Endothelial cell of umbilical vein (primary cell): ENCODE results near the gene ABCA6. TPM values are rescaled to one million over a fixed set of nuclear protein-coding genes. Genes with fewer than 3 reads are reported as not detected.

Experiments used
- BruUV-seq: library from RNA; stranded (reverse); fragments of 400-500 nt; replicated peaks from 2 replicates; lab custom pipeline; 2021; lab: Mats Ljungman, UMichigan
- CTCF ChIA-PET: fragments of 300-600, 350-600 bp; sonication (Branson Sonifier 250); formaldehyde crosslinking; loops from one replicate; lab custom pipeline; 2021; ENCODE audit warnings: antibody characterized with exemption, inconsistent platforms; lab: Charles Lee
- POLR2A ChIA-PET: fragments of 300-600, 350-600 bp; sonication (Branson Sonifier 250); formaldehyde crosslinking; loops from one replicate; lab custom pipeline; 2021; ENCODE audit warnings: antibody characterized with exemption, inconsistent platforms; lab: Charles Lee
- DNase-seq: peaks from one replicate; pipeline ENCODE4 v3.0.0-alpha.2; 2011; ENCODE audit warnings: low read depth, low spot score
- FAIRE-seq: peaks from 2 replicates; lab custom pipeline; 2011; peaks lifted over from hg19 to GRCh38; lab: Jason Lieb, UNC
- H2AFZ ChIP-seq: 2 replicates; pipeline ENCODE4 v1.6.0; 2012; ENCODE audit warnings: low read depth, low read length, control low read depth, inconsistent platforms
- H3K27ac ChIP-seq: 2 replicates; pipeline ENCODE4 v1.5.1; 2011; ENCODE audit warnings: low read depth, mild to moderate bottlenecking, control low read depth, low read length, moderate library complexity; ENCODE audit not compliant: insufficient read depth
- H3K27me3 ChIP-seq, 2 experiments: 2 replicates each; pipeline versions ENCODE4 v1.6.0 to v1.6.1; 2011; ENCODE audit warnings: low read length in 2 of 2, mixed read lengths in 1 of 2; ENCODE audit not compliant: control insufficient read depth in 2 of 2, insufficient read depth in 2 of 2
- H3K36me3 ChIP-seq, 2 experiments: 2 replicates in 1 of 2; 3 replicates in 1 of 2; pipeline ENCODE4 v1.5.1; 2011; ENCODE audit warnings: low read length in 2 of 2, mild to moderate bottlenecking in 1 of 2, moderate library complexity in 1 of 2; ENCODE audit not compliant: control insufficient read depth in 2 of 2, insufficient read depth in 2 of 2; ENCODE audit errors: extremely low read depth in 1 of 2
- H3K4me1 ChIP-seq: 3 replicates; pipeline ENCODE4 v1.5.1; 2011; ENCODE audit warnings: mild to moderate bottlenecking, low read length; ENCODE audit not compliant: control insufficient read depth, insufficient read depth; ENCODE audit errors: extremely low read depth
- H3K4me2 ChIP-seq: 2 replicates; pipeline ENCODE4 v1.6.1; 2011; ENCODE audit warnings: low read length, control low read depth, mixed read lengths; ENCODE audit not compliant: insufficient read depth
- H3K4me3 ChIP-seq, 3 experiments: fragments of 200-600 bp in 1 of 3; sonication (generic), shearing (Covaris generic) in 1 of 3; replicated peaks in 1 of 3; 2 replicates each; pipeline ENCODE4 v1.5.1; 2011 to 2016; ENCODE audit warnings: control low read depth in 3 of 3, low read length in 3 of 3, mild to moderate bottlenecking in 2 of 3, inconsistent platforms in 1 of 3, low read depth in 1 of 3, moderate library complexity in 1 of 3; ENCODE audit not compliant: insufficient read depth in 1 of 3
- H3K79me2 ChIP-seq: 2 replicates; pipeline ENCODE4 v1.6.0; 2012; ENCODE audit warnings: low read length, inconsistent platforms; ENCODE audit not compliant: control insufficient read depth, insufficient read depth
- H3K9ac ChIP-seq: replicated peaks from 2 replicates; pipeline ENCODE3; 2011; ENCODE audit warnings: low read length, control low read depth; ENCODE audit not compliant: insufficient read depth; ENCODE audit errors: extremely low read depth
- H3K9me1 ChIP-seq: replicated peaks from 3 replicates; pipeline ENCODE4 v1.6.0; 2011; ENCODE audit warnings: mild to moderate bottlenecking, low read length; ENCODE audit not compliant: control insufficient read depth, insufficient read depth; ENCODE audit errors: extremely low read depth
- H3K9me3 ChIP-seq: replicated peaks from 2 replicates; pipeline ENCODE4 v1.5.1; 2012; ENCODE audit warnings: low read length, inconsistent platforms; ENCODE audit not compliant: control insufficient read depth, insufficient read depth
- H4K20me1 ChIP-seq: replicated peaks from 2 replicates; pipeline ENCODE3; 2011; ENCODE audit warnings: mild to moderate bottlenecking, low read length; ENCODE audit not compliant: control insufficient read depth, insufficient read depth; ENCODE audit errors: extremely low read depth
- EZH2 ChIP-seq: IDR thresholded peaks from 2 replicates; pipeline ENCODE4 v1.6.1; 2012; ENCODE audit warnings: borderline replicate concordance, low read depth, mild to moderate bottlenecking, moderate library complexity, low read length, inconsistent platforms; ENCODE audit not compliant: severe bottlenecking
- GATA2 ChIP-seq: IDR thresholded peaks from 2 replicates; pipeline ENCODE4 v1.7.0; 2011; ENCODE audit warnings: low read depth, mild to moderate bottlenecking, moderate library complexity, mixed read lengths, low read length; ENCODE audit not compliant: insufficient read length, insufficient read depth
- JUN ChIP-seq: IDR thresholded peaks from 2 replicates; pipeline ENCODE4 v1.6.1; 2011; ENCODE audit warnings: borderline replicate concordance, low read depth; ENCODE audit not compliant: insufficient read length, insufficient read depth
- MAX ChIP-seq: IDR thresholded peaks from 2 replicates; pipeline ENCODE4 v1.6.1; 2011; ENCODE audit not compliant: insufficient read depth, insufficient read length
- MYC ChIP-seq: IDR thresholded peaks from one replicate; pipeline ENCODE4 v1.6.1; 2011; ENCODE audit warnings: mild to moderate bottlenecking, low read depth, low read length
- POLR2A ChIP-seq: IDR thresholded peaks from 2 replicates; pipeline ENCODE4 v1.6.1; 2012; ENCODE audit warnings: low read depth, mild to moderate bottlenecking, control low read depth, low read length
- POLR2AphosphoS5 ChIP-seq: IDR thresholded peaks from 2 replicates; pipeline ENCODE4 v1.6.1; 2012; ENCODE audit warnings: low read depth, mild to moderate bottlenecking, control low read depth, low read length, moderate library complexity; ENCODE audit not compliant: insufficient read depth
- dilution Hi-C: fragments of 300-500 bp; cut with MboI; formaldehyde crosslinking; loops from one replicate; pipeline ENCODE4 v1.15.0; 2019; ENCODE audit warnings: low sequenced_read_pairs; ENCODE audit not compliant: extremely low pct_ligation_motif_present
- intact Hi-C: fragments of 100-400 bp; cut with micrococcal nuclease; formaldehyde crosslinking; loops from one replicate; pipeline ENCODE4 v1.10.0; 2022
- polyA plus RNA-seq, 4 experiments: library from polyadenylated mRNA; depleted of rRNA in 3 of 4; stranded (reverse) in 3 of 4; unstranded in 1 of 4; fragments of >200 nt; gene quantifications; 2 replicates each; pipeline versions ENCODE4 v1.2.1 to v1.2.3, GENCODE V29; 2011 to 2012; ENCODE audit warnings: missing spikeins in 1 of 4
- total RNA-seq: library from RNA; stranded (reverse); gene quantifications from 2 replicates; pipeline ENCODE4 v1.2.3, GENCODE V29; 2021
- TF ChIP-seq, protein P1 (sequence below), 2 donors: IDR thresholded peaks; 1 replicate in 1 of 2; 2 replicates in 1 of 2; pipeline ENCODE4 v1.5.1; 2011; ENCODE audit warnings: low read length in 2 of 2, mild to moderate bottlenecking in 2 of 2, moderate library complexity in 2 of 2, control low read depth in 1 of 2, inconsistent platforms in 1 of 2, low read depth in 1 of 2; ENCODE audit not compliant: insufficient read depth in 1 of 2; ENCODE audit errors: extremely low read depth in 1 of 2

ABCA6 gene
- total and polyA plus RNA-seq, 2 donors (not counting 3 experiments of a cell fraction or from before 2014, with no cell fraction given), result 11.3 to 30.5 TPM

- no peak for TF ChIP-seq POLR2AphosphoS5
- no peak for TF ChIP-seq MYC
- TF ChIP-seq GATA2, result no peak
- Histone ChIP-seq H2AFZ (no peak overlapping the region), H3K9me1 (no peaks in the 10 kb centered on the region), H3K4me3 (no peak overlapping the region), H3K27me3 (no peaks in the 10 kb centered on the region), H3K9ac (no peak overlapping the region), H3K9me3 (no peaks in the 10 kb centered on the region), H3K27ac (no peak overlapping the region), H3K4me1 (peaks cover 18% of the 10 kb centered on the region), H3K79me2 (no peaks in the 10 kb centered on the region), H3K4me2 (peak overlapping the region; percentile 31), H3K36me3 (no peaks in the 10 kb centered on the region), H4K20me1 (no peaks in the 10 kb centered on the region)
- intact Hi-C loops, result no loop called here
- FAIRE-seq (no peak), DNase-seq (peak; percentile 58)
- BruUV-seq, result no TSS peak
- POLR2A ChIA-PET, result no interaction called here
- CTCF ChIA-PET, result interaction anchor here (0.5 to 3.4 kb wide), 2 partner anchors 15 to 349 kb away, joined by 3 to 10 read pairs; no protein-coding TSS in a partner anchor
- dilution Hi-C loops, result no loop called here
Observed at GRCh38 chr17:69143151-69143550, 1.5 kb upstream of the ABCA6 start.

DNA sequence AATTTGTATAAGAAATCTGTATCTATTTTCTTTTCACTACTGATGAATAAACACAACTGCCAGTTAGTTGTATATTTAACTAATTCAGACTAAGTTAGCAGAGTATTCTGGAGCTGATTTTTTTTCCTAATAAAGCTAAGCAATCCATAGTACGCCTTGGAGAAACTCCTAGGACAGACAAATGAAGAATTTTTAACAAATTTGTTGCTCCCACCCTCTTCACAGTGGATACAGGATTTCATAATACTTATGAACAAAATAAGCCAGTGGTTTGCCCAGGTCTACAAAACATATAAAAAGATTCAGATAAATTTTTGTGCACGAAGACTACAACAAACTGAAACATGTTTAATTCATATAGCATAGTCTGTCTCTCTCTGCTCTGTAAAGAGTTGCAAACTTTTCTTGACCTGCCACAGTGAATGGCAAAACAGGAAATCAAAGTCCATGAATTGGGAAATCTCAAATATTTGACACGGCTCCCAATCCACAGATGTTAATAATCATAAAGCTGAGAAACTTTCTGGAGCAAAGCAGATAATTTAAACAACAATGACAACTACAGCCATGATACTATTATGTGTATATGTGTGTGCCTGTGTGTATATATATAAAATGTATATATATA, 594 bp upstream of the ABCA6 start:
- TF ChIP-seq, protein P1, sequence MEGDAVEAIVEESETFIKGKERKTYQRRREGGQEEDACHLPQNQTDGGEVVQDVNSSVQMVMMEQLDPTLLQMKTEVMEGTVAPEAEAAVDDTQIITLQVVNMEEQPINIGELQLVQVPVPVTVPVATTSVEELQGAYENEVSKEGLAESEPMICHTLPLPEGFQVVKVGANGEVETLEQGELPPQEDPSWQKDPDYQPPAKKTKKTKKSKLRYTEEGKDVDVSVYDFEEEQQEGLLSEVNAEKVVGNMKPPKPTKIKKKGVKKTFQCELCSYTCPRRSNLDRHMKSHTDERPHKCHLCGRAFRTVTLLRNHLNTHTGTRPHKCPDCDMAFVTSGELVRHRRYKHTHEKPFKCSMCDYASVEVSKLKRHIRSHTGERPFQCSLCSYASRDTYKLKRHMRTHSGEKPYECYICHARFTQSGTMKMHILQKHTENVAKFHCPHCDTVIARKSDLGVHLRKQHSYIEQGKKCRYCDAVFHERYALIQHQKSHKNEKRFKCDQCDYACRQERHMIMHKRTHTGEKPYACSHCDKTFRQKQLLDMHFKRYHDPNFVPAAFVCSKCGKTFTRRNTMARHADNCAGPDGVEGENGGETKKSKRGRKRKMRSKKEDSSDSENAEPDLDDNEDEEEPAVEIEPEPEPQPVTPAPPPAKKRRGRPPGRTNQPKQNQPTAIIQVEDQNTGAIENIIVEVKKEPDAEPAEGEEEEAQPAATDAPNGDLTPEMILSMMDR (IDR thresholded peaks at IDR 0.05; ENCODE audit: extremely low read depth in 1 of 2, insufficient read depth in 1 of 2, low read depth in 1 of 2, low read length in 2 of 2), result no peak
- no peak for TF ChIP-seq GATA2
- TF ChIP-seq POLR2AphosphoS5, result no peak
- no peak for TF ChIP-seq MAX
- TF ChIP-seq MYC, result no peak
- TF ChIP-seq POLR2A, result no peak
- no peak for TF ChIP-seq EZH2
- TF ChIP-seq JUN, result no peak
- Histone ChIP-seq H3K27me3 (no peaks in the 10 kb centered on the region), H3K4me3 (peak overlapping the region in 1 of 3 experiments; percentile 54), H3K9me3 (no peaks in the 10 kb centered on the region), H2AFZ (peak overlapping the region; percentile 87), H3K9ac (no peak overlapping the region), H3K79me2 (no peaks in the 10 kb centered on the region), H3K27ac (peak overlapping the region; percentile 50), H3K4me2 (peak overlapping the region; percentile 40), H4K20me1 (no peaks in the 10 kb centered on the region), H3K36me3 (no peaks in the 10 kb centered on the region), H3K9me1 (no peaks in the 10 kb centered on the region), H3K4me1 (peaks cover 18% of the 10 kb centered on the region)
- CTCF ChIA-PET, result interaction anchor here (1.2 to 3.4 kb wide), 3 partner anchors 8 to 370 kb away, joined by 3 to 10 read pairs (median 5); no protein-coding TSS in a partner anchor
- DNase-seq (peak; percentile 79), FAIRE-seq (no peak)
- POLR2A ChIA-PET, result no interaction called here
- intact Hi-C loops, result no loop called here
- BruUV-seq, result no TSS peak
- dilution Hi-C loops, result no loop called here
